Stimulated activated CD8-positive, alpha-beta memory T cell treated with anti-CD3 and anti-CD28 coated beads, Interleukin-7, amount 100 ng/mL, for 4 hours (primary cell): ENCODE results near the gene NSFL1C.

Experiments
- DNase-seq, 2 donors: peaks; one replicate each; pipeline ENCODE4 v3.0.0-alpha.2; 2020; ENCODE audit warnings: low read depth in 2 of 2

Gene NSFL1C

GRCh38 chr20:1484438-1485116 is 17.9 kb upstream of the NSFL1C start:
- DNase-seq, result no peak

- no peak for DNase-seq
Observed at GRCh38 chr20:1479831-1480595, 13.4 kb upstream of the NSFL1C start.

GRCh38 chr20:1478566-1478965 is 11.9 kb upstream of the NSFL1C start:
- DNase-seq, result no peak

GRCh38 chr20:1477896-1478490 is 11.3 kb upstream of the NSFL1C start:
- no peak for DNase-seq

GRCh38 chr20:1474817-1475603 is 8.4 kb upstream of the NSFL1C start:
- no peak for DNase-seq

GRCh38 chr20:1474325-1474724 is 7.7 kb upstream of the NSFL1C start:
- no peak for DNase-seq

GRCh38 chr20:1473246-1474220 is 6.9 kb upstream of the NSFL1C start:
- no peak for DNase-seq

- DNase-seq, result no peak
Observed at GRCh38 chr20:1472556-1473245, 6.1 kb upstream of the NSFL1C start.

- no peak for DNase-seq
Observed at GRCh38 chr20:1471242-1471641, 4.6 kb upstream of the NSFL1C start.

GRCh38 chr20:1469925-1470571 is 3.4 kb upstream of the NSFL1C start:
- DNase-seq, result no peak

GRCh38 chr20:1469306-1469905 is 2.8 kb upstream of the NSFL1C start:
- DNase-seq, result no peak

- DNase-seq, result no peak
Observed at GRCh38 chr20:1468117-1468624, 1.5 kb upstream of the NSFL1C start.

- no peak for DNase-seq
Observed at GRCh38 chr20:1467355-1468116, 887 bp upstream of the NSFL1C start.

GRCh38 chr20:1467082-1467354 is 369 bp upstream of the NSFL1C start:
- no peak for DNase-seq

- no peak for DNase-seq
Observed at GRCh38 chr20:1465470-1466210, 1.0 kb downstream of the NSFL1C start.

GRCh38 chr20:1463971-1464570 is 2.6 kb downstream of the NSFL1C start:
- DNase-seq, result no peak

GRCh38 chr20:1462834-1463233 is 3.8 kb downstream of the NSFL1C start:
- DNase-seq, result no peak

- DNase-seq, result no peak
Observed at GRCh38 chr20:1462001-1462400, 4.6 kb downstream of the NSFL1C start.
